Measurements from ENCODE around the gene TNP2.
A peak's percentile ranks its signal among the peaks of the same experiment; 100 is the strongest.

Gene TNP2

DNA sequence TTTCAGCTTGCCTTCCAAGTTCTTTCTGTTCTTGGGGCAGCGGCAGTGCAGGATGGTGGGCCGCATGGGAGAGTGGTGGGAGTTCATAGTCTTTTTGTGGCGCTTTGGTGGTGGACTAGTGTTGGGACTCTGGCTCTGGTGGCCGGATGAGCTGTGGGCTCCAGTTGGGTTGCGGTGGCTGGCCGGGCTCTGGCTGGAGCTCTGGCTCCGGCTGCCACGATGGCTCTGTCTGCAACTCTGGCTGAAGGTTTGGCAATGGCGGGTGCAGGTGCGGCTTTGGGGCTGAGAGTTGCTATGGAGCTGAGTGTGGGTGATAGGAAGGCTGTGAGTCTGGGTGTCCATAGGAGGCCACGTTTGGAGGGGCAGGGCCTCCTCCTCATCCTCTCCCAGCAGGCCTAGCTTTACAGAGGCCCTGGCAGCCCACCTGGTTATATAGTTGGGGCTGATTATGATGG lies at the start of gene TNP2:
Gene TNP2 (minus strand): TSS at position 405 of the 455 bp plus-strand sequence. CDS start 63 bp downstream, at position 342.
- no peak for DNase-seq

DNA sequence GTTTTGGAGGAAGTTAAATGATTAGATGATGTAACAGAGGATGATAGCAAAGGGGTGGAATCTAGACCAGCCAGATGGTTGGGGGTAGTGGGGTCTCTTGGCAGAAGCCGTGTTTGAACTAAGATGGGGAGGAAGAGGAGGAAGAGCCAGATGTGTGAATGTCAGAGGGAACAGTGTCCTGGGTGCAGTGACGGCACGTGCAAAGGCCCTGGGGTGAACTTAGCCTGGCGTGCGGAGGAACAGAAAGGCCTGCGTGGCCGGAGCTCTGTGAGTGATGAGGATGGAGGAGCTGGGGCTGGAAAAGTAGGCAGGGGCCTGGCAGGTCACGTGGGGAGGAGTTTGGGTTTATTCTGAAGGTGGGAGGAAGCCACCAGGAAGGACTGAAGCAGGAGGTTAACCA lies 49.7 kb upstream of the TNP2 start:
- DNase-seq: no peak

DNA sequence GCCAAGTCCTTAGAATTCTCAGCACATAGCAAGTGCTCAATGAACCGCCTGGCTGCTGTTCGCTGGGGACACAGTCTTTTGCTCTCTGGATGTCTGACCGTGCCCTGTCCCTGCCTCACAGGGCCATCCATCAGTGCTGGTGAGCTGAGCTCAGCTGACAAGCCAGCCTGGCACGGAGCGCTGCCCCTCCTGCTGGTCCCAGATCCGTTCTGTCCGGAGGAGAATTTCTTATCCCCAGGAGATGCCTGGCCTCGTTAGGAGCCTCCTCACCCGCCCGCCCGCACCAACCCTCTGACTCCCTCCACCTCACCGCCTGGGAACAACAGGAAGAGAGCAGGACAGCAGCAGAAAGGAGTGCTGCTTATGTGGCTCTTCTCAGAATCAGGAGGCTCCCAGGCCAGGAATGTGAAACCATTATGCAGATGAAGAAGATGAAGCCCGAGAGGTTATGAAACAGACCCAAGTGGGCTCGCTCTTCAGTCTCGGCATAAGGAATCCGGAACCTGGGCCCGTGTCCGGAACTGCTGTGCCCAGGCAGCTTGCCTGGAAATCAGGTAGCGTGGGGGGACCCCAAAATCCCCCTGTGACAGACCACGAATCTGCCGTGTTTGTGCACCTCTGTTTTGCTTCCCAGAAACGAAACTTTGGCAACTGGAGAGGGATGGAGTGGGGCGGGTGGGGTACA lies 47.3 kb upstream of the TNP2 start:
- no peak for DNase-seq

DNA sequence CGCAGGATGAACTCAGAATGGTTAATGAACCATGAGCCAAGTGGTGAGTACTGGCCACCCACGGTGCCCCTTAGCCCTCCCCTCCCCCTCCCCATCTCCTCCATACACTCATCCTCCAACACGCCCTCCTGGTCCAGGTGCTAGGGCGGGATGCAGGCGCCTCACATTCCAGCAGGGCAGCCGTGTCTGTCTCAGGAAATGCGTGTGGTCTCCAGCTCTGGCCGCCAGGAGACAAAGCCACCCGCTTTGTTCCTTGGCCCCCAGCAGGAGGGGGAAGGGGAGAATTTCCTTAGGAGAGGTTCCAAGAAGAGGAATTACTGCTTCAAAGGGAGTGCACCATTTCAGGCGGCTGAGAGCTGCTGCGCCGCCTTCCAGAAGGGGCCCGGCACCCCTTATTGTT lies 46.4 kb upstream of the TNP2 start:
- no peak for DNase-seq

DNA sequence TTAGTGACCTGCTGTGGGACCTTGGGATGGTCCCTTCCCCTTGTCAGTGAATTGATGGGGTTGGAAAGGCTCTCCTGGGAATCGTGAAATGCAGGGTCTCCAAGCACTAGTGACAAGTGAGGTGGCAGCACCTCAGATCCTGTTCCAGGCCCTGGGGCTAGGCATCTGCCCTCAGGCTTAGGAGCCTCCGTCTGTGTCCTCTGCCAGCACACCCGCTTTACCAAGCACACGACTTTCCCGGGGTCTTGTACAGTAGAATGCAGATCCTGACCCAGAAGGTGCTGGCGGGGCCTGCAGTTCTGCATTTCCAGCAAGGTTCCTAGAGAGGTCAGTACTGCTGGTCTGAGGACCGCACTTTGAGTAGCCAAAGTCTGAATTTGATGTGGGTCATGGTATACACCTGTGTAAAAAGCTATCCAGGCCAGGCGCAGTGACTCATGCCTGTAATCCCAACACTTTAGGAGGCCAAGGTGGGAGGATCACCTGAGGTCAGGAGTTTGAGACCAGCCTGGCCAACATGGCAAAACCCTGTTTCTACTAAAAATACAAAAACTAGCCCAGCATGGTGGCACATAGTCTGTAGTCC lies 45.3 kb upstream of the TNP2 start:
- no peak for DNase-seq

DNA sequence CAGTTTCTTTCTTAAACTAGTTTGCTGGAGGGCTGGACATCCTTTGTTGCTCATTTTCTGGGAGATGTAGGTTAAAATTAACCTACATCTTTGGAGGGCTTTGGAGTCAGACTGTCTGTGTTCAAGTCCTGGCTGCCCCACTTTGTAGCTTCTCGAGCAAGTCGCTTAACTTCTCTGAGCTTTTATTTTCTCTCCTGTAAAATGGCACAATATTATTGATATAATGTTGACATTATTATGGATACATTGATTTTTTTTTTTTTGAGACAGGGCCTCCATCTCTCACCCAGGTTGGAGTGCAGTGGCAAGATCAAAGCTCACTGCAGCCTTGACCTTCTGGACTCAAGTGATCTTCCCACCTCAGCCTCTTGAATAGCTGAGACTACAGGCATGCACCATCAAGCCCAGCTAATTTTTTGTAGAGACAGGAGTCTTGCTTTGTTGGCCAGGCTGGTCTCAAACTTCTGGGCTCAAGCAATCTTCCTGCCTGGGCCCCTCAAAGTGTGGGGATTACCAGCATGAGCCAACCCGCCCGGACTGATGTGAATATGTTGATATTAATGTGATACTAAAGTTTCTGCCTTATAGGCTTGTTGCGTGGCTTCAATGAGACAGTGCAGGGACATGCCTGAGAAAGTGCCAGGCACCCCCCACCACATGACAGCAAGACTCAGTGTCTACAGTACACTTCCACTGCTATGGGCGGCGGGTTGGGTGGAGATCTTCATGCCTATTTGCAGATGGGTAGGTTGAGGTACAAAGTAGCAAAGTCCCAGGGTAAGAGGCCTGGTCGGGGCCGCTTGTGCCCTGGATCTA lies 44.6 kb upstream of the TNP2 start:
- DNase-seq: no peak

DNA sequence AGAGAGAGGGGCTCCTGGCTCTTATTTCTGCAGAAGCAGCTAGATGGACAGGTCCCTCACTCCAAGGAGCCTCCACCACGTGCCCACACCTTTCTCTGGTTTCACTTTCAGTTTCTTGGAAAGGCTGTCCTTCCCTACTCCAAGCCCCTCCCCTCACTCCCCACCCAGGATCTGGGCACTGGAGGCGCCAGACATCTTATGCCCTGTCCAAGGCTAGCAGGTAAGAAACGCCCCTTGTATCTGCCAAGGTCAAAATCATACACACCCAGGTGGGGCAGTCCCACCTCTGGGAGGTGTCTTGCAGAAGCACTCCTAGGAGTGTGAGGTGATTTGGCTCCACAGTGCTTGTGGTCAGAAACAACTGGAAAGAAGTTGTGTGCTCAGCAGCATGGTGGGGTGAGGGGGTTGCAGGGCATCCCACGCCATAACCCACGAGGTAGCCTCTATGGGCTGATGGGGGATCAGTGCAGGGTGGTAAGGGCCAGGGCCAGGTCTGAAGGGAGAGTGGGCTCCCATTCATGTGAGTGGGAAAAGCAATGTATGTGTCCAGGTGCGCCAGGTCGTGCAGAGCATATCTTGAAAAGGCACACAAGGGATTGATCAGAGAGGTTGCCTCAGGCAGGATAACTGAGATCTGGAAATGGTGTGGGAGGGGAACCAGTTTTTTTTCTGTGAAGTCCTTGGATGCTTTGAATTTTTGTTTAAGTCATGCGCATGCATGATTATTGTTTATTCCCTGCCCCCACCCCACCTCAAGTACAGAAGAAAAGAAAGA lies 43.8 kb upstream of the TNP2 start:
- peak; percentile 65 to 79 for DNase-seq

DNA sequence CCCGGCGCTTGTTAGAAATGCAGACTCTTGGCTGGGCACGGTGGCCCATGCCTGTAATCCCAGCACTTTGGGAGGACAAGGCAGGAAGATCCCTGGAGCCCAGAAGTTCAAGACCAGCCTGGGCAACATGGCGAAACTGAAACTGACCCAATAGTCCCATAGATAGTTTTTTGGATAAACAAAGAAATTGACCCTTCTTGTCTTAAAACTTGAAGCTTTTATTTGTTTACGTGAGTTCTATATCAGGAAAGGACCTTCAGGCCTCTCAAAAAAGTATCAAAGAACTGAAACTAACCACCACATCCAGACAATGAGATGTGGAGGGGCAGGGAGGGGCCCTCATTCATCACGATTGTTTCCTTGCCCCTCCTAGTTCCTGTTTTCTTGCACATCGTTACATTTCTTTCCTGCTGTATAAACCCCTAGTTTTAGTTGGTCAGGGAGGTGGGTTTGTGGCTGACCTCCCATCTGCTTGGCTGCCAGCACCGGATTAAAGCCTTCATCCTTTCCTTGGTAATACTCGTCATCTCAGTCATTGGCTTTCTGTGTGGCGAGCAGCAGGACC lies 42.0 kb upstream of the TNP2 start:
- DNase-seq: peak; percentile 66 to 77

DNA sequence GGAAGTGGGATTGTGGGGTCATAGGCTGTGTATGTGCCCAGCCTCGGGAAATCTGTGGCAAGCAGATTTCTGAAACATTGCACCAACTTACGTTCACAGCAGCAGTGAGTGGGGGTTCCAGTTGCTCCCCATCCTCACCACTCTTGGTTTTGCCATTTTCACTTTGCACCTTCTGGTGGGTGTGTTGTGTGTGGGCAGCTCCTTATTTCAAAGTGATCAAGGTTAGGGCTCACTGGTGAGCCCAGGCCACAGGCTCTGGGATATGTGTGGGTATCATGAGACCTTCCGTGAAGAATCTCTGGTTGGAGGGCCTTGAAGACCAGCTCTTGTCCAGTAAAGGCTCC lies 41.5 kb upstream of the TNP2 start:
- no peak for DNase-seq

DNA sequence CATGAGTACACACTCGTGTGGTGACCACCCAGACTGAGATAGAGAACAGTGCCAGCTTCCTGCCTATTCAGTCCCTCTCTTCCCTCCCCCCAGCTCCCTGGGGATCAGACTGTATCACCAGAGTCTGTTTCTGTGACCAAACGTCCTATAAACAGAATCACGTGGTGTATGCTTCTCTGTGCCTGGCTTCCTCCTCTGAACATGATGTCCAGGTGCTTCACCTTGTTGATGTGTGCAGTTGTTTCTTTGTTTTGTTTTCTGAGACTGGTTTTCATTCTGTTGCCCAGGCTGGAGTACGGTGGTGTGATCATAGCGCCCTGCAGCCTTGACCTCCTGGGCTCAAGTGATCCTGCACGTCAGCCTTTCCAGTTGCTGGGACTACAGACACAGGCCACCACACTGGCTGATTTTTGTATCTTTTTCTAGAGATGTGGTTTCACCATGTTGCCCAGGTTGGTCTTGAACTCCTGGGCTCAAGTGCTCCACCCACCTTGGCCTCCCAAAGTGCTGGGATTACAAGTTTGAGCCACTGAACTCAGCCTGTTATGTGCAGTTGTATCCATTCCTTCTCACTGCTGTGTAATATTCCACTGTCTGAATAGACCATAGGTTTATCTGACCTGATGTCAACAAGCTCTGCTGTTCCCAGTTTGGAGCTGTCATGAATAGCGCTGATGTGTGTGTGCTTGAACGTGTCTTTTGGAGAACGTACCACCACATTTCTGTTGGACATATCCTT lies 40.9 kb upstream of the TNP2 start:
- DNase-seq: peak in 1 of 2 donors; percentile 72

DNA sequence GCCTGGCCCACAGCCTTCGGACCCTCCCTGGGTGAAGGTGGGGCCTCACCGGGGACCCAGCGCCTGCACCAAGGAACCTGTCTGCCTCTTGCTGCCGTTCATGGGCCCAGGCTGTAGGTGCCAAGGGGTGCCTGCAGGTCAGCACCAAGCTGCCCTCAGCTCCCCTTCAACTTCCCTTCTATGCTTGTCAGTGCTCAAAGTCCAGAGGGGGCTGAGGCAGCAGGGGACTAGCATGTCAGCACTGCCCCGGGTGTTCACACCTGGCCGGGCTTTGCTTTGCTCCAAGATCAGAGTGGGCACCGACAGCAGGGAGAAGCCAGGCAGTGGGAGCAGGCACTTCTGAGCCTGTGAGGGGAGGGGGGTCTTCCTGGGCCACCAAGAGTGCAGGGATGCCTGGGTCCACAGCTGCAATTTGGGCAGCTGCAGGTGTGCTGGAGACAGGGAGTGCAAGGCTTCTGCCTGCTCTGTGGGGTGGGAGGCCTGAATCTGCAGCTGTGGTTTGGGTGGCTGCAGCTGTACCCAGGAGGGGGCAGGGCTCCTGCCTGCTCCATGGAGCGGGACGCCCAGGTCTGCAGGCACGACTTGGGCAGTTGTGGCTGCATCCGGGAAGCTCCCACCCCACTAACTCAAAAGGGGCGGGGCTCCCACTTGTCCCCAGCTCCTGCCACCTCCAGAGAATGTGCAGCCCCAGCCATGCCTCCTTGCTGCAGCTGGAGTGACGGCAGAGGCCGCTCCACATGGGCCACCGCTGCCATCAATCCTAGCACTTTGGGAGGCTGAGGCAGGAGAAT lies 39.6 kb upstream of the TNP2 start:
- peak in 1 of 2 donors; percentile 59 for DNase-seq

DNA sequence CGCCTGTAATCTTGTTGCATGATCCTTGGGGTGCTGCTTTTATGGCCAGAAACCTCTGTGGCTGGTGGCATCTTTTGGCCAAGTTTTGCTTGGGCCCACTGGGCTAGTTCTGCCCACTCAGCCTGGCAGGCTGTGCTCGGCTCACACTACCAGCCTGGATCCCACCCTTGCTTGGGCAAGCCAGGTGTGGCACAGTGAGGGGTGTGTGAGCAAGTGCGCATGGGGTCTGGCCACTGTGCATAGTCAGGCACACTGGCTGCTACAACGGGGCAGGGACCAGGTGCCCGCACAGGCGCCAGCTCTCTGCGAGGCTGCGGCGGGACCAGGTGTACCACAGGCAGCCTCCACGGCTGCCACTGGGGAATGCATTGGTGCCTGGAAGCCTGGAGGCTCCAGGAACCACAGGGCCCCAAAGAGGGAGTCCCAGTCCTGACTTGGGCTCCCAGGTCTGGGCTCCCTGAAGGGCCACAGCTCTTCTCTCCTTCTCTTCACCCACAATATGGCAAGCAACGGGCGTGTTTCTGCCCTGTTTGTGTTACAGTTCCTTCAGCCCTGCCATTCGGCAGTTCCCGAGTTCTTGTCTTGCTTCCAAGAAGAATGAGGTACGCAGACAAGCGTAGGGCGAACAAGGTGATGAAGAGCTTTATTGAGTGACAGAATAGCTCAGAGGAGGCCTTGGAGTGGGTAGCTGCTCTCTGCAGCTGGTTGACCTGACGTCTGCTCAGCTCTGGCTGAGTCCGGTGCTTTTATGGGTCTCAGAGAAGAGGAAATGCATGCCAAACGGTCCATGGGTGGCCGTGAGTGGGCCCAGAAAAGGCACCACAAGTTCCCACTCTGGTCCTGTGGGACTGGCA lies 38.7 kb upstream of the TNP2 start:
- DNase-seq: no peak

DNA sequence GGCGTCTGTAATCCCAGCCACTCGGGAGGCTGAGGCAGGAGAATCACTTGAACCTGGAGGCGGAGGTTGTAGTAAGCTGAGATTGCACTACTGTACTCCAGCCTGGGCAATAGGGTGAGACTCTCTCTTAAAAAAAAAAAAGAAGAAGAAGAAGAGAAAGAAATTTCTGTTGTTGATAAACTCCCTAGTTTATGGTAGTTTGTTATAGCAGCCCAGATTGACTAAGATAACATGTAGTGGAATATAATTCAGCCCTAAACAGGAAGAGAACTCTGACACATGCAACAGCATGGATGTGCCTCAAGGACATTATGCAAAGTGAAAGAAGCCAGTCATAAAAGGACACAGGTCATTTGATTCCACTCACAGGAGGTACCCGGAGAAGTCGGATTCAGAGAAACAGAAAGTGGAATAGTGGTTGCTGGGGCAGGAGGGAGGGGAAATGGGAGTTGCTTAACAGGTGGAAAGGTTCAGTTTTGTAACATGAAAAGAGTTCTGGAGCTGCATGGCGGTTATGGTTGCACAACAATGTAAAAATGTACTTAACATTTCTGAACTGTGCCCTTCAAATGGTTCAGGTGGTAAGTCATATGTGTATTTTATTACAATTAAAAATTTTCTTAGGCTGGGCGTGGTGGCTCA lies 38.0 kb upstream of the TNP2 start:
- peak in 1 of 2 donors; percentile 45 for DNase-seq

DNA sequence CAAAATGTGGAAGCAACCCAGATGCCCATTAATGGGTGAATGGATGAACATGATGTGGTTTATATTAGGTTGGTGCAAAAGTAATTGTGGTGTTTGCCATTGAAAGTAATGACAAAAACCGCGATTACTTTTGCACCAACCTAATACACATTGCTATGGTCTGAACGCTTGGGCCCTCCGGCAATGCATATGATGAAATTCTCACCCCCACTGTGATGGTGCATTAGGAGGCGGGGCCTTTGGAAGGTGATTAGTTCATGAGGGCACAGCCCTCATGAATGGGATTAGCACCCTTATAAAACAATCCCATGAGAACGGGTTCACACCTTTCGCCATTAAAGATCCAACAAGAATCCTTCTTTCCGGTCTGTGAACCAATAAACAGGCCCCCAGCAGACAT lies 37.3 kb upstream of the TNP2 start:
- no peak for DNase-seq

DNA sequence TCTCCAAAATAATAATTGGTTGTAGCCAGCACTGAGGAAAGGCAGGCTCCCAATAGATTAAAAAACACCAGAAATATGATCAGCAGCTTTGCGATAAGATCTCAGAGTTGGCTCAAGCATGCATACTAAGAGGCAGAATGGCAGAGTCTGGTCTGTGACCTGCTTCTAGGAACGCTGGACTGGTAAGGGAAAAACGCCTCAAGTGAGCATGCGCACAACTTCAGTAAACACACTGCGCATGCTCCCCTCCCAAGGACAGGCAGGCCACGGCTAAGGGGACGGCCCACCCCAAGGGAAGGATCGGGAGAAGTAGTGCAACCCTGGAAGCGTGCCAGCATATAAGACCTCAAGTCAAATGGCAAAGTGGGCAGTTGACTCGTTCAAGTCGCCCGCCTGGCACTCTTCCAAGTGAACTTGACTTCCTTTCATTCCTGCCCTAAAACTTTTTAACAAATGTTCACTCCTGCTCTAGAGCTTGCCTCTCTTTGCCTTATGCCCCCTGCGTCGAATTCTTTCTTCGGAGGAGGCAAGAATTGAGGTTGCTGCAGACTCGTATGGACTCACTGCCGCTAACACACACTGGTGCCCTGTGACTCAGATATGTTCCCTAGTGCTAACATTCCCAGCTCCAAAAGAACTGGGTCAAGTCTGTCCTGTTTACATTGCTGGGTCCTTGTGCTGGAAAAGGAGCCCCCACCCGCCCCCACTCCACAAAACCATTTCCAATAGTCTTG lies 34.4 kb upstream of the TNP2 start:
- no peak for DNase-seq

DNA sequence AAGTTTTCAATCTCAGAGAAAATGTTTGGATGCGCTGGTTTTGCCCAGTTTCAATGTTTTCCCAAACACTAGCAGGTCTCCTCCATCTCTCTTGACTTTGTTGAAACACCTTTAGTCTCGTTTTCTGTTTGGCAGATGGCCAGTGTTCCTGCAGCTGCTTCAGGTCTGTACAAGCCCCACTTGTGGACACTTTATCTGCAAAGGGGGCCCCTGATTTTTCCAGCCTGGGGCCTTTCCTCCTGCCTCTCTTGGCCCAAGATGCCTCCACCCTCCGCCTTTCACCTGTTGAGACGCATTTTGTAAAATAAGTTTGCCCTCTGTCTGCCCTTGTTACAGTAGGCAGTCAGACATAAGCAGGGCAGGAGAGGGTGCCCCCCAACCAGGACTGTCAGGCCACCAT lies 33.9 kb upstream of the TNP2 start:
- no peak for DNase-seq

DNA sequence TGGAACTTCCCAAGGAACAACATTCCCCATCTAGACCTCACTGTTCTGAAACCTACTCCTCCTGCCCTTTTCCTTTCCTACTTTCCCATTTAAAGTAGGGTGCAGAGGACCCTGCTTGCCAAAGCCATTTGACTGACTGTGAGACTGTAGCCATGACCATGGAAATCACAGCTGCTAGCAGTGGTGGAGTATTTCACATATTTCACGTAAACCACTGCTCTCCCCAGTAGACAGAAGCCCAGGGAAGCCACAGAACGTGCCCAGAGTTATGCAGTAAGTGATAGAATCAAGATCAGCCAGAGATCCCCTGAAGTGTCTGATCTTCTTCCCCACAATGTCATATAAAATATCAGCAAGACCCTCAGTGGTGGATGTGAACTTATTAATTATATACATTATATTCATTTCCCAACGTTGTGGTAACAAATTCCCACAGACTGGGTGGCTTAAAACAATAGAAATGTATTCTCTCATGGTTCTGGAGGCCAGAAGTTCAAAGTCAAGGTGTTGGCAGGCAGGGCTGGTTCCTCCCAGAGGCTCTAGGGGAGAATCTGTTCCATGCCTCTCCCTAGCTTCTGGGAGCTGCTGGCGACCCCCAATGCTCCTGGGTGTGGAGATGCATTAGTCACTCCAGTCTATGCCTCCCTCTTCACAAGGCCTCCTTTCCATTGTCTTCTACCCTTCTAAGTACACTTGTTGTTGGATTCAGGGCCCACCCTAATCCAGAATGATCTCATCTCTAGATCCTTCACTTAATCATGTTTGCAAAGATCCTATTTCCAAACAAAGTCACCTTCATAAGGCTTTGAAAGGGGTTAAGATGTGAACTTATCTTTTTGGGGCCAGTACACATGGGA lies 32.7 kb upstream of the TNP2 start:
- DNase-seq: no peak

DNA sequence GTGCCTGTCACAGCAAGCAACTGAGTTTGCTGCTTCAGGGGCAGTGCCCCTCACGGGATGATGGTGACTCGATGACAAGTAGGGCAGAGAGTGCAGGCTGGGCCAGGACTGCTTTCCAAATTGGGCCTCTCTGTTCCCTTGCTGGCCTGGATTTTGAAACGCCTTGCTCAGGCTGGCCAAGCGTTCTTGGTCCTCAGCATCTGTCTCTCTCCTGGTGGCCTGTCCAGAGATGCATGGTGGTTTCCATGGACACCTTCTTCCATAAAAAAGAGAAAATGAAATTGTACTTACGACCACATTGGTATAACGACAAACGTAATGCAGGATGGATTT lies 31.4 kb upstream of the TNP2 start:
- no peak for DNase-seq
